Measurements from ENCODE around the gene NPS.

NPS gene

DNA sequence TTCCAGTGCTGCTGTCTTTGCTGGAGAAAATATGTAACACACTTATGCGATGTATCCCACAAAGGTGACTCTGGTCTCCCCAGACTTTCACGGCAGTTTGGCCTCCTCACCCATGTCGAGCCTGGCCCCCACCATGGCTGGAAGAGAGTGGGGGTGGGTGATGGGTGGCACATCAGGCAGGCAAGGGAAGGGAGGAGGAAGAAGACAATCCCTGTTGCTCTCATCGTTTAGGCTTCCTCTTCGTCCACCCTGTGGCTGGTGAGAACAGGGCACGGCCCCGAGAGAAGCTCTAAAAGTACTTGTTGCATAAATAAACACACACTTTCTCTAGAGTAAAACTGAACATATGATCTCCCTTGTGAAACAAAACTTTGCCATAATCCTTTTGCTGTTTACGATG lies 11.2 kb upstream of the NPS start:
- Histone ChIP-seq H3K36me3 (ENCODE audit: low read length) (no peaks in the 10 kb centered on the region), H3K9me3 (ENCODE audit: insufficient read depth, low read length) (no peaks in the 10 kb centered on the region), H3K79me2 (ENCODE audit: insufficient read depth, low read length) (no peaks in the 10 kb centered on the region), H3K9me2 (replicated peaks; ENCODE audit: insufficient read depth, low read length) (no peaks in the 10 kb centered on the region), H3K27me3 (ENCODE audit: low read length) (no peaks in the 10 kb centered on the region), H3K4me3 (ENCODE audit: insufficient read depth, low read length, poor library complexity, severe bottlenecking) (no peak overlapping the region), H3K4me2 (ENCODE audit: low read depth, low read length, poor library complexity, severe bottlenecking) (no peak overlapping the region), H3K27ac (ENCODE audit: low read depth, low read length) (no peak overlapping the region), H3K9ac (ENCODE audit: low read length) (no peak overlapping the region), H2AFZ (ENCODE audit: low read depth, low read length, severe bottlenecking) (no peak overlapping the region), H4K20me1 (ENCODE audit: low read depth, low read length) (no peaks in the 10 kb centered on the region), H3F3A (ENCODE audit: insufficient read depth) (no peaks in the 10 kb centered on the region)
- TF ChIP-seq EZH2phosphoT487 (conservative IDR thresholded peaks at IDR 0.05; ENCODE audit: low read length), result no peak
- TF ChIP-seq, protein P1, sequence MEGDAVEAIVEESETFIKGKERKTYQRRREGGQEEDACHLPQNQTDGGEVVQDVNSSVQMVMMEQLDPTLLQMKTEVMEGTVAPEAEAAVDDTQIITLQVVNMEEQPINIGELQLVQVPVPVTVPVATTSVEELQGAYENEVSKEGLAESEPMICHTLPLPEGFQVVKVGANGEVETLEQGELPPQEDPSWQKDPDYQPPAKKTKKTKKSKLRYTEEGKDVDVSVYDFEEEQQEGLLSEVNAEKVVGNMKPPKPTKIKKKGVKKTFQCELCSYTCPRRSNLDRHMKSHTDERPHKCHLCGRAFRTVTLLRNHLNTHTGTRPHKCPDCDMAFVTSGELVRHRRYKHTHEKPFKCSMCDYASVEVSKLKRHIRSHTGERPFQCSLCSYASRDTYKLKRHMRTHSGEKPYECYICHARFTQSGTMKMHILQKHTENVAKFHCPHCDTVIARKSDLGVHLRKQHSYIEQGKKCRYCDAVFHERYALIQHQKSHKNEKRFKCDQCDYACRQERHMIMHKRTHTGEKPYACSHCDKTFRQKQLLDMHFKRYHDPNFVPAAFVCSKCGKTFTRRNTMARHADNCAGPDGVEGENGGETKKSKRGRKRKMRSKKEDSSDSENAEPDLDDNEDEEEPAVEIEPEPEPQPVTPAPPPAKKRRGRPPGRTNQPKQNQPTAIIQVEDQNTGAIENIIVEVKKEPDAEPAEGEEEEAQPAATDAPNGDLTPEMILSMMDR (IDR thresholded peaks at IDR 0.05; ENCODE audit: insufficient read depth, low read length, poor library complexity, severe bottlenecking), result no peak

DNA sequence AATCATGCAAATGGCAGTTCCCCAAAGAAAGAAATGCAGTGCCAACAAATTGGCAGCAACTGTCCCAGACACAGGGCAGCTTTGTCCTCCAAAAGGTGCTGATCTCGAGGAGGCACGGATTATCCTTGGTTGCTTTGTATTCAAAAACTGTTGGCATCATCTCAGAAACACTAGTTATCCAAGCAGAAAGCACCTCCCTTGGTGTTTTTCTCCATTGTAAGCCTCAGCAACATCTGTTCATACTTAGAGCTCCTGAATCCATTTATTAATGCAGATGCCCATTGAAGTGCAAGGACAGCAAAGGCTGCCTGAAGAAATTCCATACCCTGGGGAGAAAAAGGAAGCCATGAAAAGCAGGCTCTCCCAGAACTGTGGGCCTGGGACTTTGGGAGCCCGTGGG lies 1.1 kb upstream of the NPS start:
- Histone ChIP-seq H4K20me1 (ENCODE audit: low read depth, low read length) (no peaks in the 10 kb centered on the region), H3K4me2 (ENCODE audit: low read depth, low read length, poor library complexity, severe bottlenecking) (no peak overlapping the region), H3F3A (ENCODE audit: insufficient read depth) (no peaks in the 10 kb centered on the region), H3K27ac (ENCODE audit: low read depth, low read length) (no peak overlapping the region), H3K9me2 (replicated peaks; ENCODE audit: insufficient read depth, low read length) (no peaks in the 10 kb centered on the region), H3K9me3 (ENCODE audit: insufficient read depth, low read length) (no peaks in the 10 kb centered on the region), H2AFZ (ENCODE audit: low read depth, low read length, severe bottlenecking) (no peak overlapping the region), H3K9ac (ENCODE audit: low read length) (no peak overlapping the region), H3K79me2 (ENCODE audit: insufficient read depth, low read length) (no peaks in the 10 kb centered on the region), H3K27me3 (ENCODE audit: low read length) (no peaks in the 10 kb centered on the region), H3K36me3 (ENCODE audit: low read length) (no peaks in the 10 kb centered on the region), H3K4me3 (ENCODE audit: insufficient read depth, low read length, poor library complexity, severe bottlenecking) (no peak overlapping the region)
- TF ChIP-seq EZH2phosphoT487 (conservative IDR thresholded peaks at IDR 0.05; ENCODE audit: low read length), result no peak
- TF ChIP-seq, protein P1 (IDR thresholded peaks at IDR 0.05; ENCODE audit: insufficient read depth, low read length, poor library complexity, severe bottlenecking), result no peak

DNA sequence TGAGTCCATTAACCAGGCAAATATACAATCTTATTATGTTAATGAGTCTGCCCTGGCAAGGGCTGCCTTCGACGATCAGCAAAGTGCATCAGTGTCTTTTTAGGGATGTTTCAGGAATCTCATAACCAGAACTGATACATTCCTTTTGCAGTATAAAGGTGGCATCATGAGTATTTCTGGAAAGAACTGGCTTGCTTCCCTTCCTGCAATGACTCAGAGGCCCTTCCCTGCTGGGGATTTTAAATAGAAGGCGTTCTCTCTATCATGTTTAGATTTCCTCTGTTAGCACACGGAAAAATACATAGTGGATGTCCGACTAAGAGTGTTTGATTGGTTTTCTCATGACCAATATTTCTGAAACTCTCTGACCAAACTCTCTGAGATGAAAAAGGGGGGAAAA lies 1.8 kb downstream of the NPS start:
- no peak overlapping the region for H3K4me3 ChIP-seq (ENCODE audit: insufficient read depth, low read length, poor library complexity, severe bottlenecking)
- H3K36me3 ChIP-seq (ENCODE audit: low read length), result no peaks in the 10 kb centered on the region
- H2AFZ ChIP-seq (ENCODE audit: low read depth, low read length, severe bottlenecking), result no peak overlapping the region
- no peaks in the 10 kb centered on the region for H4K20me1 ChIP-seq (ENCODE audit: low read depth, low read length)
- H3K9me2 ChIP-seq (replicated peaks; ENCODE audit: insufficient read depth, low read length), result no peaks in the 10 kb centered on the region
- H3K4me2 ChIP-seq (ENCODE audit: low read depth, low read length, poor library complexity, severe bottlenecking), result no peak overlapping the region
- no peaks in the 10 kb centered on the region for H3K79me2 ChIP-seq (ENCODE audit: insufficient read depth, low read length)
- TF ChIP-seq, protein P1 (IDR thresholded peaks at IDR 0.05; ENCODE audit: insufficient read depth, low read length, poor library complexity, severe bottlenecking), result no peak
- no peak for TF ChIP-seq EZH2phosphoT487 (conservative IDR thresholded peaks at IDR 0.05; ENCODE audit: low read length)
- no peaks in the 10 kb centered on the region for H3F3A ChIP-seq (ENCODE audit: insufficient read depth)
- H3K9me3 ChIP-seq (ENCODE audit: insufficient read depth, low read length), result no peaks in the 10 kb centered on the region
- no peak overlapping the region for H3K27ac ChIP-seq (ENCODE audit: low read depth, low read length)
- no peak overlapping the region for H3K9ac ChIP-seq (ENCODE audit: low read length)
- no peaks in the 10 kb centered on the region for H3K27me3 ChIP-seq (ENCODE audit: low read length)

DNA sequence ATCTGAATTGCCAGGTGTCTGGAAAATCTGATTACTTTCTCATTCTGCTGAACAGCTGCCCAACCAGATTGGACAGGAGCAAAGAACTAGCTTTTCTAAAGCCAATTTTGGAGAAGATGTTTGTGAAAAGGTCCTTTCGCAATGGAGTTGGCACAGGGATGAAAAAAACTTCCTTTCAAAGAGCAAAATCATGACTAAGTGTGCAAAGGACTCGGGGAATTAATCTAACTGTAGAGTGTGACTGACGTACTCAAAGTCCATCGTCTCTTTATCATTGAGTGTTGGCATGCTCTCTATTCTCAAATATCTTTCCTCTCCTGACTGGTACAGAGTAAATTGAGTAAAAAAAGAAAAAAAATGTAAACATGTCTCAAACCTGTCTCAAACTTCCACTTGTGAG lies 3.3 kb downstream of the NPS start:
- Histone ChIP-seq H3K9me3 (ENCODE audit: insufficient read depth, low read length) (no peaks in the 10 kb centered on the region), H3K27ac (ENCODE audit: low read depth, low read length) (no peak overlapping the region), H2AFZ (ENCODE audit: low read depth, low read length, severe bottlenecking) (no peak overlapping the region), H3K79me2 (ENCODE audit: insufficient read depth, low read length) (no peaks in the 10 kb centered on the region), H4K20me1 (ENCODE audit: low read depth, low read length) (no peaks in the 10 kb centered on the region), H3K4me3 (ENCODE audit: insufficient read depth, low read length, poor library complexity, severe bottlenecking) (no peak overlapping the region), H3K9me2 (replicated peaks; ENCODE audit: insufficient read depth, low read length) (no peaks in the 10 kb centered on the region), H3K36me3 (ENCODE audit: low read length) (no peaks in the 10 kb centered on the region), H3K9ac (ENCODE audit: low read length) (no peak overlapping the region), H3K27me3 (ENCODE audit: low read length) (no peaks in the 10 kb centered on the region), H3K4me2 (ENCODE audit: low read depth, low read length, poor library complexity, severe bottlenecking) (no peak overlapping the region), H3F3A (ENCODE audit: insufficient read depth) (no peaks in the 10 kb centered on the region)
- TF ChIP-seq EZH2phosphoT487 (conservative IDR thresholded peaks at IDR 0.05; ENCODE audit: low read length), result no peak
- TF ChIP-seq, protein P1 (IDR thresholded peaks at IDR 0.05; ENCODE audit: insufficient read depth, low read length, poor library complexity, severe bottlenecking), result no peak
